Activated naive CD4-positive, alpha-beta T cell treated with anti-CD3 and anti-CD28 coated beads for 36 hours (primary cell): ENCODE data around the gene THAP3. TPM values are rescaled to one million over a fixed set of nuclear protein-coding genes. Genes with fewer than 3 reads are reported as not detected.

Source experiments
- CTCF ChIA-PET: fragments of 350-600 bp; sonication (Branson Sonifier 250); formaldehyde crosslinking; loops from one replicate; lab custom pipeline; 2021; ENCODE audit warnings: antibody characterized with exemption; lab: Charles Lee
- DNase-seq: peaks from one replicate; pipeline ENCODE4 v3.0.0-alpha.2; 2020
- H3K27ac Mint-ChIP-seq: one replicate; pipeline ENCODE4 v1.8.0; 2021; ENCODE audit warnings: mild to moderate bottlenecking, mixed read lengths
- H3K27me3 Mint-ChIP-seq: one replicate; pipeline ENCODE4 v1.8.0; 2021; ENCODE audit warnings: low read depth, mixed read lengths
- H3K36me3 Mint-ChIP-seq: one replicate; pipeline ENCODE4 v1.8.0; 2021; ENCODE audit warnings: low read depth, mixed read lengths
- H3K4me1 Mint-ChIP-seq: one replicate; pipeline ENCODE4 v1.8.0; 2021; ENCODE audit warnings: low read depth, mixed read lengths
- H3K4me3 Mint-ChIP-seq: one replicate; pipeline ENCODE4 v1.8.0; 2021; ENCODE audit warnings: mild to moderate bottlenecking, moderate library complexity, mixed read lengths
- H3K9me3 Mint-ChIP-seq: one replicate; pipeline ENCODE4 v1.8.0; 2021; ENCODE audit warnings: mixed read lengths
- intact Hi-C: fragments of 100-400 bp; cut with micrococcal nuclease; formaldehyde crosslinking; loops from one replicate; pipeline ENCODE4 v1.15.1; 2023
- total RNA-seq, 2 experiments: library from RNA; stranded (reverse); gene quantifications; one replicate each; pipeline ENCODE4 v1.2.3, GENCODE V29; 2021

THAP3 gene
- total RNA-seq, 2 experiments from 2014 or later: 27.3 to 30.9 TPM

GRCh38 chr1:6602669-6603237 is 21.9 kb upstream of the THAP3 start, which contains the start of gene KLHL21:
TSS of gene KLHL21 (minus strand) at chr1:6602869. CDS start at chr1:6602817, 52 bp downstream.
- intact Hi-C loops: loop anchor here (1.0 to 5.0 kb wide), 6 partner anchors 100 to 610 kb away; partner anchors contain the start of genes ACOT7, DNAJC11, NPHP4 and RPL22
- Mint-ChIP-seq H3K4me1 (peaks cover 35% of the 10 kb centered on the region), H3K4me3 (peak within 1 kb of the TSS; percentile 97), H3K9me3 (no peaks in the 10 kb centered on the region), H3K27ac (peak within 1 kb of the TSS; percentile 96), H3K36me3 (peaks cover 22% of the 10 kb centered on the region), H3K27me3 (no peaks in the 10 kb centered on the region)
- CTCF ChIA-PET: interaction anchor here (0.5 to 1.2 kb wide), 3 partner anchors 10 to 101 kb away, joined by 3 read pairs; no protein-coding TSS in a partner anchor
- DNase-seq: peak; percentile 81

GRCh38 chr1:6603238-6603914 is 21.3 kb upstream of the THAP3 start:
- Mint-ChIP-seq H3K36me3 (peaks cover 20% of the 10 kb centered on the region), H3K4me1 (peaks cover 29% of the 10 kb centered on the region), H3K27ac (peak overlapping the region; percentile 96), H3K27me3 (no peaks in the 10 kb centered on the region), H3K4me3 (peak overlapping the region; percentile 74), H3K9me3 (no peaks in the 10 kb centered on the region)
- CTCF ChIA-PET: interaction anchor here (1.2 kb wide), 1 partner anchor 30 kb away, joined by 3 read pairs; no protein-coding TSS in a partner anchor
- peak; percentile 76 for DNase-seq
- intact Hi-C loops: loop anchor here (1.0 to 5.0 kb wide), 6 partner anchors 99 to 611 kb away; partner anchors contain the start of genes ACOT7, DNAJC11, NPHP4 and RPL22

GRCh38 chr1:6603915-6604558 is 20.6 kb upstream of the THAP3 start:
- CTCF ChIA-PET: interaction anchor here (1.0 to 1.2 kb wide), 2 partner anchors 19 to 97 kb away, joined by 3 read pairs; partner anchors contain the start of gene DNAJC11
- intact Hi-C loops: loop anchor here (1.0 to 5.0 kb wide), 6 partner anchors 98 to 612 kb away; partner anchors contain the start of genes ACOT7, DNAJC11, NPHP4 and RPL22
- H3K4me1 Mint-ChIP-seq: peaks cover 22% of the 10 kb centered on the region
- H3K4me3 Mint-ChIP-seq: peak overlapping the region; percentile 74
- no peaks in the 10 kb centered on the region for H3K9me3 Mint-ChIP-seq
- H3K27me3 Mint-ChIP-seq: no peaks in the 10 kb centered on the region
- H3K27ac Mint-ChIP-seq: peak overlapping the region; percentile 96
- DNase-seq: no peak
- H3K36me3 Mint-ChIP-seq: peaks cover 15% of the 10 kb centered on the region

- intact Hi-C loops: loop anchor here (1.0 kb wide), 4 partner anchors 12 to 58 kb away; partner anchors contain the start of genes NOL9 and ZBTB48
- peak; percentile 41 for DNase-seq
- peaks cover 8% of the 10 kb centered on the region for H3K36me3 Mint-ChIP-seq
- H3K27me3 Mint-ChIP-seq: no peaks in the 10 kb centered on the region
- peak overlapping the region; percentile 81 for H3K27ac Mint-ChIP-seq
- H3K4me3 Mint-ChIP-seq: peak overlapping the region; percentile 87
- no peaks in the 10 kb centered on the region for H3K9me3 Mint-ChIP-seq
- CTCF ChIA-PET: interaction anchor here (0.6 to 1.4 kb wide), 2 partner anchors 11 to 239 kb away, joined by 3 read pairs; no protein-coding TSS in a partner anchor
- H3K4me1 Mint-ChIP-seq: peaks cover 17% of the 10 kb centered on the region
Measured at GRCh38 chr1:6612641-6613360, 11.9 kb upstream of the THAP3 start.

- peaks cover 17% of the 10 kb centered on the region for H3K4me1 Mint-ChIP-seq
- intact Hi-C loops: loop anchor here (1.0 kb wide), 4 partner anchors 12 to 59 kb away; partner anchors contain the start of genes NOL9 and ZBTB48
- H3K36me3 Mint-ChIP-seq: peaks cover 10% of the 10 kb centered on the region
- peak within 1 kb of the TSS; percentile 87 for H3K4me3 Mint-ChIP-seq
- peak within 1 kb of the TSS; percentile 81 for H3K27ac Mint-ChIP-seq
- DNase-seq: peak; percentile 100
- CTCF ChIA-PET: interaction anchor here (1.0 kb wide), 1 partner anchor 59 kb away, joined by 3 read pairs; the partner anchor contains the start of gene NOL9
- H3K27me3 Mint-ChIP-seq: no peaks in the 10 kb centered on the region
- H3K9me3 Mint-ChIP-seq: no peaks in the 10 kb centered on the region
Measured at GRCh38 chr1:6613361-6614018, 11.2 kb upstream of the THAP3 start, which contains the start of gene PHF13. TSS of gene PHF13 (plus strand) at chr1:6613731. CDS start at chr1:6614067, 336 bp downstream.

- peak overlapping the region; percentile 71 for H3K4me3 Mint-ChIP-seq
- no peaks in the 10 kb centered on the region for H3K27me3 Mint-ChIP-seq
- intact Hi-C loops: no loop called here
- H3K4me1 Mint-ChIP-seq: peaks cover 17% of the 10 kb centered on the region
- peaks cover 10% of the 10 kb centered on the region for H3K36me3 Mint-ChIP-seq
- CTCF ChIA-PET: interaction anchor here (1.0 kb wide), 1 partner anchor 60 kb away, joined by 3 read pairs; the partner anchor contains the start of gene NOL9
- H3K9me3 Mint-ChIP-seq: no peaks in the 10 kb centered on the region
- peak; percentile 50 for DNase-seq
- no peak overlapping the region for H3K27ac Mint-ChIP-seq
Measured at GRCh38 chr1:6614019-6614928, 10.4 kb upstream of the THAP3 start.

GRCh38 chr1:6614929-6615785 is 9.5 kb upstream of the THAP3 start:
- Mint-ChIP-seq H3K4me3 (peak overlapping the region; percentile 62), H3K27me3 (no peaks in the 10 kb centered on the region), H3K36me3 (peaks cover 14% of the 10 kb centered on the region), H3K4me1 (peaks cover 17% of the 10 kb centered on the region), H3K9me3 (no peaks in the 10 kb centered on the region), H3K27ac (no peak overlapping the region)
- no peak for DNase-seq
- CTCF ChIA-PET: interaction anchor here (1.7 kb wide), 1 partner anchor 14 kb away, joined by 3 read pairs; no protein-coding TSS in a partner anchor
- intact Hi-C loops: no loop called here

- CTCF ChIA-PET: interaction anchor here (0.9 kb wide), 1 partner anchor 19 kb away, joined by 3 read pairs; no protein-coding TSS in a partner anchor
- H3K4me1 Mint-ChIP-seq: peaks cover 7% of the 10 kb centered on the region
Measured at GRCh38 chr1:6619045-6619444, 5.6 kb upstream of the THAP3 start.

GRCh38 chr1:6621429-6622391 is 3.0 kb upstream of the THAP3 start:
- intact Hi-C loops: no loop called here
- no peak for DNase-seq
- Mint-ChIP-seq H3K4me3 (no peak overlapping the region), H3K36me3 (peaks cover 22% of the 10 kb centered on the region), H3K27ac (no peak overlapping the region), H3K4me1 (peaks cover 15% of the 10 kb centered on the region), H3K27me3 (no peaks in the 10 kb centered on the region), H3K9me3 (no peaks in the 10 kb centered on the region)
- CTCF ChIA-PET: interaction anchor here (0.6 kb wide), 1 partner anchor 164 kb away, joined by 5 read pairs; no protein-coding TSS in a partner anchor

More at GRCh38 chr1:6619045-6619444, 5.6 kb upstream of the THAP3 start:
- Mint-ChIP-seq H3K36me3 (peaks cover 23% of the 10 kb centered on the region), H3K9me3 (no peaks in the 10 kb centered on the region), H3K27me3 (no peaks in the 10 kb centered on the region), H3K27ac (no peak overlapping the region), H3K4me3 (no peak overlapping the region)
- intact Hi-C loops: no loop called here
- no peak for DNase-seq
